GM19099 (cell line): ENCODE results near the gene CHD2.

Source experiments
- POLR2A ChIP-seq: IDR thresholded peaks from 3 replicates; pipeline ENCODE4 v1.6.1; 2011; ENCODE audit warnings: low read depth; ENCODE audit not compliant: insufficient read length; ENCODE audit errors: extremely low read depth

Gene CHD2

GRCh38 chr15:92883163-92883875, 16.8 kb upstream of the CHD2 start:
- TF ChIP-seq POLR2A, result no peak

DNA sequence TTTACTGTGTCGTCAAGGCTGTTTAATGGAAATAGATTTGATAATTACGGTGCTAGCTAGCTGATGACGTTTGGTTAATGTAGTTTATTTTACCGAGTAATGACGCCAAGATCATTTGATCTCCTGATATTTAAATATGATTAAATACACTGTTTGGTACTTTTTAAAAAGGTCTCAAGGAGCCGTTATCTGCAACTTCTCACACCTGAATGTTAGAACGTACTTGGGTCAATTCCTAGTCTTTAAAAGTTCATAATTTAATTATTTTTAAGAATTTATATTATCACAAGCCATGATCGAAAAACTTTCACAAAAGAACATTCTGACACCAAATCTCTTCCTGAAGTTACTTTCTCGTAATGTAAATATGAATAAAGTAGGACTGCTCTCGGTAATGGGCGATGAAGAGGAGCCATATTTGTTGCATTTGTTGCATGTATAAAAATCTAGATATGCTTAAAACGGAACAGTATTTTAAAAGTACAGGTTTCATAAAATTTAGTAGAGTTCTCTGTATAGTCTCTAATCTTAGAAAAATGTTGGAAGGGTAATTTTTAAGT, 16.2 kb upstream of the CHD2 start:
- no peak for TF ChIP-seq POLR2A

- no peak for TF ChIP-seq POLR2A
Measured at GRCh38 chr15:92884436-92885223, 15.5 kb upstream of the CHD2 start.

DNA sequence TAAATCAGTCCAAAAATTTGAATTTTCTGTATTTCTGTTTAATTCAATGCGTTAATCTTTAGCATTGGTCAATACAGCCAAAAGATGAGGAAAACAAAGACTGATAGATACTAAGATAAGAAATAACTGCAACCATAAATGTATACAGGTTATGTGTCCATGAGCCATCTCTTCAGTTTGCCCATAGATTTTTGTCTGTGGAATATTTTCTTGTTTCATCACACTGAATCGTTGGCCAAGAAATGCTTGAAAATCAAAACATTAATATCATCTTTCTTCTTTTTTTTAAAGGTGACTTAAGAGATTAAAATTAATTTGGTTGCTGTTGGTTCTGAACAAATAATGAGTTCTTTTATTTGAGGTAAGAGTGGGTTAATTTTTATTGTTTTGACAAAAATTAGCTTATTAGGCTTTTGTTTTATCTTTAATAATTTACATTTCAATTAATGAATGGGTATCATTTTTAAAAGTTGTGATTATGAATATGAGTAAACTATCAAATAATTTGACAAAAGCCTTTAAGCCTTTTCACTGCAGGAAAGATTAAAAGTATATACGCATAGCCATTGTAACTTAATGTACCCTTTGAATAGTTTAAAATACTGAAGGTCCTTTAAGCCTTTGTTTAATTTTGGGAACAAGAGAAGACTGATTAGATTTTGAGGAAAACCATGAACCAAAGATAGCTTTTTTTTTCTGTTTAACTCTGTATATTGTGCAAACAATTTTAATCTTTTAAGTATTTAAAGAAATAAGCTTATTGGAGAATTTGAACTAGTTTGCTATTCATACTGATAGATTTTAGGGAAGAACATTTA, 14.7 kb upstream of the CHD2 start:
- TF ChIP-seq POLR2A, result no peak

DNA sequence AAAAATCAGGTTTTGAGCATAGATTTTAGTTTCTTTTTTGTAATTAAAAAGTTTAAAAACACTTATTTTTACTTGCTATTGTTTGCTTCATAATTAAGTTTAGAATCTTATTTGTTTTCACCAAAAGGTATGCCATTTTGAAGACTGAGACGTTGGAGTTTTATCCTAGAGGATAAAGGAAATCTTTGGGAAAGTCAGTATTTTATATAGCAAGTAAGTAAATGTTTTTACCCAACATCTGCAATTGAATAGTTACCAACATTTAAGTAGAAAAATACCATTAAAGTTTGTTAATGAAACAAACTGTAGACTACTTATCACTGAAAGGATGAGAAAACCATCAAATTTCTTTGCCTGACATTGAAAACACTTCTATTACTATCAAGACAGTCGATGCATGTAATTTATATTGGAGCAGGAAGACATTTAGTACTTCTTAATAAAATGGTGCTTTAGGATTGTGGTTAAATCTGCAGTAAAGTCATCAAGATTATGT, 14.0 kb upstream of the CHD2 start:
- no peak for TF ChIP-seq POLR2A

DNA sequence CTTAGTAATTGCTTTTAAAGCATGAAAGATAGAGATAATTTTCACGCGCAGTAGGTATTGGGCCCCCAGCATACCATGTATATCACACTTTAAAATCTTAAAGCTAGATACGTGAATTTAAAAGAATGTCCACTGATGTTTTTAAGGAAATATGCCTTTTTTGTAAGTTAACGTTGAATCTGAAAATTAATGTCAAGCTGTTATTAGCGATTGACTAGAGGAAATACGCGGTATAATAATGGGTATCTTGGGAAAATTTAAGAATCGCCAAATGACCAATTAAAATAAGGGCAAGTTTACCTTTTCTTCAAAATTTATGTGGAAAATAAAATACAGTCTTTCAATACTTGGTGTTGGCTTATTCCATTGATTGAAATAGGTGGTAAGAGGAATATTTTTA, 13.3 kb upstream of the CHD2 start:
- TF ChIP-seq POLR2A, result no peak

DNA sequence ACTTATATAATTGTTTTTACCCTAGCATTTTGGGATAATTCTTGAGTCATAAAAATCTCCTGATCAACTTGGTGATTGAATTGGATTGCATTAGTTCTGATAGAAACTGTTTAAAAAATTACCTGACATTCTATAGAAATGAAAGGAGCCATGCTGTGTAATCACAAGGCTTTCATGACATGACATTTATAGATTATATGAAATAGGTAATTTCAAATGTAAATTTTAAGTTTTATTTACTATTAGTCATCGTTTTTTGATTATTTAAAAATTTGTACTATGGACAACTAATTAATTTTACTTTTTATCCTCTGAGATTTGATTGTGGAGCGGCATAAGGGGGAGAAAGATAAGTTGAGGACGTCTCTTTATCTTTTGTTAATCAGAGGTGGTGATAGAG, 12.3 kb upstream of the CHD2 start:
- TF ChIP-seq POLR2A, result no peak

GRCh38 chr15:92889390-92890107, 10.6 kb upstream of the CHD2 start:
- no peak for TF ChIP-seq POLR2A

- no peak for TF ChIP-seq POLR2A
Measured at GRCh38 chr15:92891533-92892200, 8.5 kb upstream of the CHD2 start.

GRCh38 chr15:92892201-92892555, 7.9 kb upstream of the CHD2 start:
- TF ChIP-seq POLR2A, result no peak

- no peak for TF ChIP-seq POLR2A
Measured at GRCh38 chr15:92893200-92893599, 6.9 kb upstream of the CHD2 start.

GRCh38 chr15:92896561-92896960, 3.6 kb upstream of the CHD2 start:
- TF ChIP-seq POLR2A, result no peak

- TF ChIP-seq POLR2A, result no peak
Measured at GRCh38 chr15:92897620-92898019, 2.5 kb upstream of the CHD2 start.

DNA sequence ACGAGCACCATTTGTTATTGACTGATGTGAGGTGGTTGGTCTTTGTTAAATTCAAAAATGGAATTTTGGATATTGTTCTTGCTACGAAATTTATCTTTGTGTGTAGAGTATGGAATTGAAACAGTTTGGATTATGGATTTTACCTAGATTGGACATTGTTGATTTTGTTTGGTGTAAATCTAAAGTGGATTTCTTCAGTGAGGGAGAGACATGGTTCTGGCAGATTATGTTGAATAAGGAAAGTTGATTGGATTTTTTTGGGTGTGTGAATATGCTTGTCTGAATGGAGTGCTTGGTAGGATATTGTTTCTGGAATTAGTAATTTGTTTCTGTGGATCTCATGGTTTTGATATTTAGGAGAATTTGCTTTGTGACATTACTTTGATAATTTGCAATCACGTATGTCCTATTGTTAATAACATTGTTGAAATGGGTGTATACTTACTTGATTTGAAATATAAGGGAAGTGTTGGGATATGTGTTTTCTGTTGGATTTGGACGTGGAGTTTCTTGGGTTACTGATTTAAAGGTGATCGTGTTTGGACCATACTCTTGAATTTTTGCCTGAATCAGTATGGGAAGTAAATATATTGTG, 1.0 kb upstream of the CHD2 start:
- no peak for TF ChIP-seq POLR2A
